B cell (primary cell): Measurements from ENCODE around the gene CSTF1.

Experiments
- EZH2 ChIP-seq: IDR thresholded peaks from 2 replicates; pipeline ENCODE4 v1.6.1; 2012; ENCODE audit warnings: borderline replicate concordance, low read depth, mild to moderate bottlenecking, moderate library complexity, low read length; ENCODE audit not compliant: insufficient read depth, poor library complexity, severe bottlenecking
- TF ChIP-seq, protein P1 (sequence below): fragments of 200-600 bp; IDR thresholded peaks from one replicate; pipeline ENCODE4 v1.8.0; 2022; ENCODE audit warnings: antibody characterized with exemption, mild to moderate bottlenecking

DNA sequence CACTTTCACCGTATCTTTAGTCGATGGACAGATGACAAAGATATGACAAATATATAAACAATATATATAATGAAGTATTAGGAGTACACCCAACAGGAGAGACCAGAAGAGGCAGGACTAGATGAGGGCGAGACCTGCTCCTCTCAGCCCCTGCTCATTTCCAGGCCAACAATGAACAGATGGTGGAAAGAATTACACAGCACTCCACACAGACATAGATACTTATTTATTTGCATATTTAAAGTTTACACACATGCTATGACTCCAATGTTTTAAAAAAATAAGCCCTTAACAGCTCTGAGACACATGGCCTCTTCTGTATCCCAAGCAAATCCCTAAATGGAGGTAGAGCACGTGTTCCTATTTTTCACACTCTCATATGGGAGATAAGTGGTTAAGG lies 23.3 kb upstream of the CSTF1 start:
- TF ChIP-seq, protein P1, sequence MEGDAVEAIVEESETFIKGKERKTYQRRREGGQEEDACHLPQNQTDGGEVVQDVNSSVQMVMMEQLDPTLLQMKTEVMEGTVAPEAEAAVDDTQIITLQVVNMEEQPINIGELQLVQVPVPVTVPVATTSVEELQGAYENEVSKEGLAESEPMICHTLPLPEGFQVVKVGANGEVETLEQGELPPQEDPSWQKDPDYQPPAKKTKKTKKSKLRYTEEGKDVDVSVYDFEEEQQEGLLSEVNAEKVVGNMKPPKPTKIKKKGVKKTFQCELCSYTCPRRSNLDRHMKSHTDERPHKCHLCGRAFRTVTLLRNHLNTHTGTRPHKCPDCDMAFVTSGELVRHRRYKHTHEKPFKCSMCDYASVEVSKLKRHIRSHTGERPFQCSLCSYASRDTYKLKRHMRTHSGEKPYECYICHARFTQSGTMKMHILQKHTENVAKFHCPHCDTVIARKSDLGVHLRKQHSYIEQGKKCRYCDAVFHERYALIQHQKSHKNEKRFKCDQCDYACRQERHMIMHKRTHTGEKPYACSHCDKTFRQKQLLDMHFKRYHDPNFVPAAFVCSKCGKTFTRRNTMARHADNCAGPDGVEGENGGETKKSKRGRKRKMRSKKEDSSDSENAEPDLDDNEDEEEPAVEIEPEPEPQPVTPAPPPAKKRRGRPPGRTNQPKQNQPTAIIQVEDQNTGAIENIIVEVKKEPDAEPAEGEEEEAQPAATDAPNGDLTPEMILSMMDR: no peak
- no peak for TF ChIP-seq EZH2
